ENCODE data around the gene NBR1.

The NBR1 gene

GRCh38 chr17:43193251-43193650 lies 22.2 kb downstream of the NBR1 start (continued):
- TF ChIP-seq ZNF423 (tag by site-specific recombination; IDR thresholded peaks at IDR 0.05): no peak

DNA sequence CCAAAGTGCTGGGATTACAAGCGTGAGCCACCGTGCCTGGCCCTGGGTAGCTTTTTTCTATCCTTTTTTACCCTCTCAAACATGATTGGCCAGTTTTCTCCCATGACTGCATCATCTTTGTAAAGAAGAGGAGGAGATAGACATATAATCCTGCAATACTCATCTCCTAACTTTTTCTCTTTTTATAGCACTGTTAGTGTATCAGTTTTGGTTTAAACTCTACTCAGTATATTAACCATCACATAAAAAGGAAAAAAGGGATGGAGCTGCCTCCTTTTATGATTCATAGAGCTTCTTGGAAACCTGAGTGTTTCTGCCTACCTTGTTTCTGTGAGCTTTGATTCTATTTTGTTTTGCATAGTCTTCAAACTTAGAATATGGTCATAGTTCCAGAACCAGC lies 28.6 kb downstream of the NBR1 start:
- Histone ChIP-seq H3K27ac (ENCODE audit: extremely low read depth, low read depth, low read length) (no peak overlapping the region), H3K36me3 (ENCODE audit: control insufficient read depth in 2 of 2, insufficient read depth in 1 of 2, low read length in 2 of 2) (peaks cover 86 to 99% of the 10 kb centered on the region in 2 experiments), H3K9me3 (ENCODE audit: control insufficient read depth, insufficient read depth, low read depth, low read length) (no peaks in the 10 kb centered on the region), H3K4me3 (ENCODE audit: low read depth, low read length) (no peak overlapping the region), H3K4me1 (ENCODE audit: control insufficient read depth, insufficient read depth, low read length) (no peaks in the 10 kb centered on the region)
- TF ChIP-seq, protein P1, sequence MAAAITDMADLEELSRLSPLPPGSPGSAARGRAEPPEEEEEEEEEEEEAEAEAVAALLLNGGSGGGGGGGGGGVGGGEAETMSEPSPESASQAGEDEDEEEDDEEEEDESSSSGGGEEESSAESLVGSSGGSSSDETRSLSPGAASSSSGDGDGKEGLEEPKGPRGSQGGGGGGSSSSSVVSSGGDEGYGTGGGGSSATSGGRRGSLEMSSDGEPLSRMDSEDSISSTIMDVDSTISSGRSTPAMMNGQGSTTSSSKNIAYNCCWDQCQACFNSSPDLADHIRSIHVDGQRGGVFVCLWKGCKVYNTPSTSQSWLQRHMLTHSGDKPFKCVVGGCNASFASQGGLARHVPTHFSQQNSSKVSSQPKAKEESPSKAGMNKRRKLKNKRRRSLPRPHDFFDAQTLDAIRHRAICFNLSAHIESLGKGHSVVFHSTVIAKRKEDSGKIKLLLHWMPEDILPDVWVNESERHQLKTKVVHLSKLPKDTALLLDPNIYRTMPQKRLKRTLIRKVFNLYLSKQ (tag by site-specific recombination; IDR thresholded peaks at IDR 0.05; ENCODE audit: borderline replicate concordance): no peak
- TF ChIP-seq ATF2 (tag by site-specific recombination; IDR thresholded peaks at IDR 0.05; ENCODE audit: low read depth) (no peak), MEIS1 (CRISPR knock-in tag; IDR thresholded peaks at IDR 0.05; ENCODE audit: borderline replicate concordance) (no peak), ZFP69B (tag by site-specific recombination; IDR thresholded peaks at IDR 0.05) (no peak), MZF1 (tag by site-specific recombination; IDR thresholded peaks at IDR 0.05; ENCODE audit: borderline replicate concordance) (no peak), ZNF843 (tag by site-specific recombination; IDR thresholded peaks at IDR 0.05) (no peak), ZNF707 (tag by site-specific recombination; IDR thresholded peaks at IDR 0.05) (no peak)
- TF ChIP-seq, protein P2, sequence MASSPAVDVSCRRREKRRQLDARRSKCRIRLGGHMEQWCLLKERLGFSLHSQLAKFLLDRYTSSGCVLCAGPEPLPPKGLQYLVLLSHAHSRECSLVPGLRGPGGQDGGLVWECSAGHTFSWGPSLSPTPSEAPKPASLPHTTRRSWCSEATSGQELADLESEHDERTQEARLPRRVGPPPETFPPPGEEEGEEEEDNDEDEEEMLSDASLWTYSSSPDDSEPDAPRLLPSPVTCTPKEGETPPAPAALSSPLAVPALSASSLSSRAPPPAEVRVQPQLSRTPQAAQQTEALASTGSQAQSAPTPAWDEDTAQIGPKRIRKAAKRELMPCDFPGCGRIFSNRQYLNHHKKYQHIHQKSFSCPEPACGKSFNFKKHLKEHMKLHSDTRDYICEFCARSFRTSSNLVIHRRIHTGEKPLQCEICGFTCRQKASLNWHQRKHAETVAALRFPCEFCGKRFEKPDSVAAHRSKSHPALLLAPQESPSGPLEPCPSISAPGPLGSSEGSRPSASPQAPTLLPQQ (tag by site-specific recombination; IDR thresholded peaks at IDR 0.05): no peak
- CTCF ChIA-PET: interaction anchor here (0.5 to 0.8 kb wide), 4 partner anchors 21 to 188 kb away, joined by 3 read pairs; no protein-coding TSS in a partner anchor
- POLR2A ChIA-PET: interaction anchor here (0.6 to 1.9 kb wide), 2 partner anchors 58 to 116 kb away, joined by 3 to 8 read pairs; no protein-coding TSS in a partner anchor

GRCh38 chr17:43200127-43200526 lies 29.1 kb downstream of the NBR1 start:
- H3K9me3 ChIP-seq (ENCODE audit: control insufficient read depth, insufficient read depth, low read depth, low read length): no peaks in the 10 kb centered on the region
- CTCF ChIA-PET: interaction anchor here (0.5 to 1.0 kb wide), 4 partner anchors 22 to 188 kb away, joined by 3 to 4 read pairs (median 3); partner anchors contain the start of gene RND2
- no peak overlapping the region for H3K4me3 ChIP-seq (ENCODE audit: low read depth, low read length)
- H3K36me3 ChIP-seq (ENCODE audit: control insufficient read depth in 2 of 2, insufficient read depth in 1 of 2, low read length in 2 of 2): peaks cover 83 to 99% of the 10 kb centered on the region in 2 experiments
- H3K4me1 ChIP-seq (ENCODE audit: control insufficient read depth, insufficient read depth, low read length): no peaks in the 10 kb centered on the region
- POLR2A ChIA-PET: interaction anchor here (1.0 to 1.9 kb wide), 3 partner anchors 17 to 115 kb away, joined by 5 to 8 read pairs (median 6); no protein-coding TSS in a partner anchor
- no peak overlapping the region for H3K27ac ChIP-seq (ENCODE audit: extremely low read depth, low read depth, low read length)
- no peak for TF ChIP-seq SP2 (tag by site-specific recombination; IDR thresholded peaks at IDR 0.05)
- no peak for TF ChIP-seq ZNF155 (tag by site-specific recombination; IDR thresholded peaks at IDR 0.05)
- peak; percentile 69 for TF ChIP-seq ZNF600 (tag by site-specific recombination; IDR thresholded peaks at IDR 0.05)
- no peak for TF ChIP-seq PATZ1 (tag by site-specific recombination; IDR thresholded peaks at IDR 0.05)
- 0 out of 2 replicates have a peak, but pooled peaks have one; percentile 16 for TF ChIP-seq ZNF2 (tag by site-specific recombination; IDR thresholded peaks at IDR 0.05)
- TF ChIP-seq ZNF341 (tag by site-specific recombination; IDR thresholded peaks at IDR 0.05; ENCODE audit: low read depth): no peak
- TF ChIP-seq ZIC2 (tag by site-specific recombination; IDR thresholded peaks at IDR 0.05): peak; percentile 69
- TF ChIP-seq ZNF585B (tag by site-specific recombination; IDR thresholded peaks at IDR 0.05): no peak
- TF ChIP-seq ATF2 (tag by site-specific recombination; IDR thresholded peaks at IDR 0.05; ENCODE audit: low read depth): peak; percentile 78
- TF ChIP-seq ZFHX2 (tag by site-specific recombination; conservative IDR thresholded peaks at IDR 0.05): peak; percentile 49
- no peak for TF ChIP-seq SP3 (tag by site-specific recombination; IDR thresholded peaks at IDR 0.05)
- peak; percentile 47; the same call in 1 of the 2 replicates for TF ChIP-seq ZBTB21 (tag by site-specific recombination; IDR thresholded peaks at IDR 0.05)
- TF ChIP-seq GLIS1 (tag by site-specific recombination; IDR thresholded peaks at IDR 0.05): peak; percentile 30; the same call in 1 of the 2 replicates
- TF ChIP-seq ZSCAN30 (tag by site-specific recombination; IDR thresholded peaks at IDR 0.05): no peak
- TF ChIP-seq EGR2 (tag by site-specific recombination; IDR thresholded peaks at IDR 0.05; ENCODE audit: low read depth): peak; percentile 51; the same call in 1 of the 2 replicates
- TF ChIP-seq, protein P3, sequence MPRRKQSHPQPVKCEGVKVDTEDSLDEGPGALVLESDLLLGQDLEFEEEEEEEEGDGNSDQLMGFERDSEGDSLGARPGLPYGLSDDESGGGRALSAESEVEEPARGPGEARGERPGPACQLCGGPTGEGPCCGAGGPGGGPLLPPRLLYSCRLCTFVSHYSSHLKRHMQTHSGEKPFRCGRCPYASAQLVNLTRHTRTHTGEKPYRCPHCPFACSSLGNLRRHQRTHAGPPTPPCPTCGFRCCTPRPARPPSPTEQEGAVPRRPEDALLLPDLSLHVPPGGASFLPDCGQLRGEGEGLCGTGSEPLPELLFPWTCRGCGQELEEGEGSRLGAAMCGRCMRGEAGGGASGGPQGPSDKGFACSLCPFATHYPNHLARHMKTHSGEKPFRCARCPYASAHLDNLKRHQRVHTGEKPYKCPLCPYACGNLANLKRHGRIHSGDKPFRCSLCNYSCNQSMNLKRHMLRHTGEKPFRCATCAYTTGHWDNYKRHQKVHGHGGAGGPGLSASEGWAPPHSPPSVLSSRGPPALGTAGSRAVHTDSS (tag by site-specific recombination; IDR thresholded peaks at IDR 0.05): peak; percentile 99
- TF ChIP-seq ZNF423 (tag by site-specific recombination; IDR thresholded peaks at IDR 0.05): no peak
- TF ChIP-seq ZNF707 (tag by site-specific recombination; IDR thresholded peaks at IDR 0.05): no peak

Data from HEK293 (cell line).